Stomach (tissue), 4 donors: ENCODE results near the gene PGBD5.

Experiments used
- CTCF ChIP-seq, 7 experiments: fragments of 450-650 bp in 4 of 7; fragments of 200-600 bp in 3 of 7; sonication (generic) in 3 of 7; IDR thresholded peaks; one replicate each; pipeline ENCODE4 v1.5.1; 2016 to 2019; ENCODE audit warnings: antibody characterized with exemption in 7 of 7, control low read depth in 2 of 7, mild to moderate bottlenecking in 1 of 7
- POLR2A ChIP-seq, 4 donors: fragments of 450-650 bp; IDR thresholded peaks; one replicate each; pipeline ENCODE4 v1.6.1; 2016; ENCODE audit warnings: antibody characterized with exemption in 4 of 4, control low read depth in 2 of 4, mild to moderate bottlenecking in 1 of 4, moderate library complexity in 1 of 4

- TF ChIP-seq POLR2A (IDR thresholded peaks at IDR 0.05), result no peak
- no peak for TF ChIP-seq CTCF (IDR thresholded peaks at IDR 0.05)
These were observed 4.4 kb upstream of the PGBD5 start for GRCh38 chr1:230430499-230430898.
